HuH-7 (cell line): ENCODE results near the gene ITGB2.

Experiments used
- DNase-seq: peaks from one replicate; pipeline ENCODE4 v3.0.0; 2011; ENCODE audit warnings: low spot score

Gene ITGB2

GRCh38 chr21:44920694-44921604 is at the start of gene ITGB2:
Gene ITGB2 (minus strand): TSS chr21:44920899. CDS start chr21:44910782, 10,117 bp downstream.
- DNase-seq, result no peak

DNA sequence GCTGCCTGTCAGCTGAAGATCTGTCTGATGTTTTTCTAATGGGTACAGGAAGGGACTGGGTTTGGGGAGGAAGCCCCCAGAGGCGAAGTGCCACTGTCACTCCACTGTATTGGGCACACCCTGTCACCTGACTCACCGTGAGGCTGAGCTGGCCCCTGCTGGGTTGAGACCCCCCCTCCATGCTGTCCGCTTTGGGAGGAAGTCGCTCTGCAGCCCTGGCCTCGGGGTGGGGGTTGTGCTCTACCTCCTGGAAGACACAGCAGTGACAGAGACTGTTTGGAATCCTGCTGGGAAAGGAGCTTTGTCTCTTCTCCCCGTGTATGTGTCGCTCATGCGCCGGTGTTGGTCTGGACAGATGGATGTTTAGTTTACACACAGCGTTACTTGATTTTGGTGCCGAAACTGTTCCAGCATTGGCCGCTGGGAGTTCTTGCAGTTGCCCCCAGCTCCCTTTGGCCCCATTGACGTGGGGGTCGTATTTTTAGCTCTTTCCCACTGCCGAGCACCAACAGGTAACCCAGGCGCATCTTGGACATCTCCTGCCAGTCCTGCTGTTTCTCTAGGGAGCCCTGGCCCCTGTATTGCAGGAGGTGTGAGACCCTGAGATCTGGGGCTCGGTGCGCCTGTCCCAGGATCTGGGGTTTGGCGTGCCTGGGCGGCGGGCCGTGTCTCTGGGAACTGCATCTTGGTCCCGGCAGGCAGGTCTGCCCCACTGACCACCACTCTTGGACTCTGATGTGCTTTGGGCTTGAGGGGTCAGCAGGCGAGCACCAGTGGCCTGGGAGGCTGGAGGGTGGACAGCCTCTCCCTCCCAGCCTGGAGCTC is 49.4 kb upstream of the ITGB2 start:
- no peak for DNase-seq

DNA sequence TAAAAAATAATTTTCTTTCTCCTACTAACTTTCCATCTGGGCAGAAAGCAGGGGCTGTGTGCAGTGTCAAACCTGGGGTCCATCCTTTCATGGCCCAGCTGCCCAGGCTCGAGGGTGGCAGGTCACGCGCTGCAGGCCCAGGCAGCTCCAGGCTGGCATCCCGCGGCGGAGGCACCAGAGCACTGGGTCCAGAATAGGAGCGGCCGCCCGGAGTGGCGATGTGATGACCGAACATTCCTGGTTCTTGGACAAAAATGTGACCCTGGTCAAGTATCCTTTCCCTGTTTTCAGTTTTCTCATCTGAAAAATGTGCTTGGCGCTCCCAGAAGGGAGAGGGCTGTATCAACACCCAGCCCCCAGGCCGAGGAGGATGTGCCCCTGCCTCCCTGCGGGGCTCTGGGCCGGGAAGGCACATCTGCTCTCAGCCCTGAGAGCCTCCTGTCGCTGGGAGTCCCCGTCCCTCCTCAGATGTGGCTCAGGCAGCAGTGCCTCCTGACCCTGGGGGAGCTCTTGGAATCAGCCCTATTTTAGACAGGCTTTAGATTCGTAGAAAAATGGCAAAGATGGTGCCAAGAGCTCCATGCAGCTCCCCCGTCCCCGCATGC is 48.5 kb upstream of the ITGB2 start:
- DNase-seq, result no peak

DNA sequence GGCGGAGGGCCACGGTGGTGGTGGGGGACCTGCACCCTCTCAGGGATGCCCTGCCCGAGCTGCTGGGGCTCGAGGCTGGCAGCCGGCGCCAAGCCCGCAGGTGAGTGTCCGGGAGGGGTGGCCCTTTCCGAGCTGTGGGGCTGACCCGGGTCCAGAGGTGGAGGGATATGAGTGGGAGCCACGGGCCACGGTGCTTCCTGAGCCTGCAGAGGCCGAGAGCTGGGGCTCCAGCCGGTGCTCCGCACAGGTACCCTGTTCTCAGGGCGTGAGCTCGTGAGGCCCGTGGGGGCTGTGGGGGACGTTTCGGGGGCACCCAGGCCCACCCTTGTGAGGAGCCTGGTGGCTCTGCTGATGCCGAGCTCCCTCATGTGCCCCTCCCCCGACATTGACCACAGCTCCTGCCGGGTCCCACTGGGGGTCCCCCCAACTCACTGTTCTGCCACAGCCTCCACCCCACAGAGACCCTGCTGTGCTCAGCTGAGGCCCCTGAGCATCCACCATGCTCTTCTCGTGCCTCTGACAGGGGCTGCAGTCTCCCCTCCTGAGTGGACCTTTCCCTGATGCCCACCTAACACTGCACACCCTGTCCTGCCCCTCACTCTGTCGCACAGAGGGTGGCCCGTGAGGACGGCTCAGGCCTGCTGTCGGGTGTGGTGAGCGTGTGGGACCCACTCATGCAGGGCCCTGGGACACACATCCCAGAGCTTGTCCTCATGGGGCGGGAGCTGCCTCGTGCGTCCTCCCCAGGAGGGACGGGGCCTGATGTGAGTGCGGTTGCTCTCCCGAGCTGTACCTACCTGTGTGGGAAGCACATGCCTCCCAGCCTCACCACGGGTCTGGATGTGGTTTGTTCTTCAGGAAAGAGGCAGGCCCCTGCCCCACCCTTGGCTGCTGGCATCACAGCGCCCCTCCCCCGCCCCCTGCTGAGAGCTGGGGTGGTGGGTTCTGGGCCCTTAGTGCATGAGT is 46.7 kb upstream of the ITGB2 start:
- DNase-seq, result no peak

- DNase-seq, result no peak
These were observed 45.7 kb upstream of the ITGB2 start for GRCh38 chr21:44966135-44967081.

GRCh38 chr21:44965251-44966022 is 44.7 kb upstream of the ITGB2 start:
- DNase-seq, result no peak

DNA sequence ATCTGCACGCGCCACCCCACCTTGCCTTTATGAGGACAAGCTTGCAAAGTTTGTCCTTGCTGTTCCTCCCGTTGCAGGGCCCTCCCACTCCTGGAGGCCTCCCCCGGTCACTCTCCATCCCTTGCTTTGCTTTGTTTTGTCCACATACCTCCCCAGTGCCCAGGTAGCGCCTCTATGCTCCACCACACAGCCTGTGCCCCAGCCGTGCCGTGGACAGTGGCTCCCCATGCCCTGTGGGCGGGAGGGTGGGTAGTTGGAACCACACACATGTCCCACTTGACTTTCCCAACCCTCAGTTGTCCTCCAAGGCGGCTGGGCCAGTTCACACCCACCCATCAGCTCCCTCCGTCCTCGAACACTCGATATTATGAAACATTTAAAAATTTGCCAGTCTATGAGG is 43.7 kb upstream of the ITGB2 start:
- DNase-seq, result no peak

DNA sequence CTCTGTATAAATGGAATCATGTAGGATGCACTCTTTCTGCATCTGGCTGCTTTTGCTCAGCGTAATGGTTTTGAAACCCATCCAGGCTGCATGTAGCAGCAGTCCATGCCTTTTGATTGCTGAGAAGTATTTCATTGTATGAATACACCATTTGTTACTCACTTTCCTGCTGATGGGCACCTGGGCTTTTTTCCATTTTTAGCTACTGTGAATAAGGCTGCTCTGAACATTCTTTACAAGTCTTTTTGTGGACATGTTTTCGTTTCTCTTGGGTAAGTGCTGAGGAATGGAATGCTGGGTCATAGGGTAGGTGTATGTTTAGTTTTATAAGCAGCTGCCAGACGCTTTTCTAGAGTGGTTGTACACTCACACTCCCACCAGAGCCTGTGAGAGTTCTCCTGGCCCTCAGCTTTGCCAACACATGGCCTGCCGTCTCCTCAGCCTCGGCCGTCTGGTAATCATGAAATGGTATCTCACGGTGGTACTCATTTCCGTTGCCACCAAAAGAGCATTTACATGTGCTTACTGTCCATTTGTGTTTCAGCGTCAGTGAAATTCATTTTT is 41.8 kb upstream of the ITGB2 start:
- DNase-seq, result no peak

DNA sequence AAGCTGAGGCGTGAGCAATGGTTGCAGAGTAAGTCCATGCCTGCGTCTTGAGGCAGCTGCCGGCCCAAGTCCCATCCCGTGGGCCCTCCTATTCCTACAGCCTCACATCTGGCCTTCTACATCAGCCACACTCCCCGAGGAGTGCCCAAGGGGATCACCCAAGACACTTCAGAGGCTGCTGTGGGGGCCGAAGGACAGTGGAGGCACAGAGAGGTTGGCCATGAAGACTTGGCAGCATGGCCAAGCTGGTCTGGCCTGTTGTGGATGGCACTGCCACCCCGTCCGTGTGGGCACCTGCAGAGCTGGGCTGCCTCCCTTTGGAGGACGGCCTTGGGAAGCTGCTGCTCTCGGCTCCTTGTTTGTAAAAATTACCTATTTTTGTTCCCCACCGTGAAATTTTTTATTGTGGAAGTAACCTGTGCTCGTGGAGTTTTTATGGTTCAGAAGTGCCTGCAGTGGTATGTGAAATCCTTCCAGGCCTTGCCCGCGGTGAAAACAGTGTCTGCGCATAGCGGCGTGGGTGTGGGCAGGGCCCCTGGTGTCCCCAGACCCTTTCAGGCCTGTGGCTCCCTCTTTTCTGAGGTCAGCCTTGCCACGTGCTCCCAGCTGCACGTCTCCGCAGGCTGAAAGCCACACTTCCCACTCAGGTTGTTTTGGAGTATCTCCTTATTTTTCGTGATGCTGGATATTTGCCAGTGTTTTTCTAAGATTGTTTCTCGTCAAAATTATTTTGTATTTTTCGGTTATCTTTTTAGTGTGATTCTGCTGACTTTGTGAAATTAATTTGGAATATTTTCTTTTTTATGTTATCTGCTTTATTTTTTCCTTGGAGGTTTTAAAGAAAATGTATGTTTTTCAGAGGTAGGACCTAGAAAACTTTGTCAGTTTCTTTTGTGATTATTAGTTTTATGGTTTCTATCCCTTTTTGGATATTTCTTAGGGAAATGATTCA is 39.7 kb upstream of the ITGB2 start:
- DNase-seq, result no peak

GRCh38 chr21:44959376-44960091 is 38.8 kb upstream of the ITGB2 start:
- DNase-seq, result no peak

DNA sequence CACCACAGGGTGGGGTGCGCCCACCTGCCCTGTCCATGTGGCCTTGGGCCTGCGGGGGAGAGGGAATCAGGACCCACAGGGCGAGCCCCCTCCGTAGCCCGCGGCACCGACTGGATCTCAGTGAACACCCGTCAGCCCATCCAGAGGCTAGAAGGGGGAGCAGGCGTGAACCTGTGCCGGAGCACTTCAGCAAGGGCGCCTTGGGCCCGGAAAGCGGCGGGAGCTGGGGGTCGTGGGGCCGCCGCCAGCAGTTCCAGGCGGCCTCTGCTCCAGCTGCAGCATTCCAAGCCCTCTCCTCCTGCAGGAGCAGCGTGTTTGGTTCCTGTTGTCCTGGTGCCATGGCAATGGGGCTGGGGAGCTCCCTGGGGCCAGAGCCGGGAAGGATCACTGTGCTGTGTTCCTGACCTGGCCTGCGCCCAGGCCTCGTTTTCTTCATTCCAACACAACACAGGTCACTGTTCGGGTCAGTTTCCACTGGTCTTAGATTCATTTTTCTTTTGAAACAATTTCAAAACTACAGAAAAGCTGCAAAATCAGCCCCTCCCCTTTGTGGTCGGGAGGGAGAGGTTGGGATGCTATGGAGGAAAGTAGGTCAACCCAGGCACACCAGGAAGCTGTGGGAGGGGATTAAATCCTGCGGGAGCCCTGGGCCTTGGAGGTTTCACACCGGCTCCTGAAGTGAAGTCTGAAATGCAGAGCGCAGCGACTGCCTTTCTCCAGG is 37.9 kb upstream of the ITGB2 start:
- no peak for DNase-seq

DNA sequence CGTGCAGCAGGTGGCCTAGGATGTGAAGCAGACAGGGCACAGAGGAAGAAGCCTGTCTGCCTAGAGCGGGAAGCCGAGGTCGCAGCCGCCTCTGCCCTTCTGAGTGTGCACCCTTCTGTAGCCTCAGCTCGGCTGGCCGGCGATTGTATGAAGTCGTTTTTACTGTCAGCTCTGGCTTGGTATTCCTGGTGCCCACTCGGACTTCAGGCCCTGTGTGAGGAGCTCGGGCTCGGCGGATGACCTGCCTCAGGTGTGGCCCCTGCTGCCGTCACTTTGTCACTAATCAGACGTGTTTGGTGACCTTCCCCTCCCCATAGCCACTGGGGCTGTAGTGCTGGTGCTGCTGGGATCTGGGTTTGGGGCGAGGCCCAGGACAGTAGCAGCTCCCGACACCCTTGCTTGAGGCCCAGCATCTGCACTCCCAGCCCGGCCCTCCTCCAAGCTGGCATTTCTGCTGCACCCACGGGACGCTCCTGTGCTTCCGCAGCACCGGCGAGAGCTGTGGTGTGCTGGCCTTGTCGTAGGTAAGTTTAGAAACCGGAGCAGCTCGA is 37.3 kb upstream of the ITGB2 start:
- DNase-seq, result no peak

GRCh38 chr21:44957047-44957831 is 36.5 kb upstream of the ITGB2 start:
- no peak for DNase-seq

DNA sequence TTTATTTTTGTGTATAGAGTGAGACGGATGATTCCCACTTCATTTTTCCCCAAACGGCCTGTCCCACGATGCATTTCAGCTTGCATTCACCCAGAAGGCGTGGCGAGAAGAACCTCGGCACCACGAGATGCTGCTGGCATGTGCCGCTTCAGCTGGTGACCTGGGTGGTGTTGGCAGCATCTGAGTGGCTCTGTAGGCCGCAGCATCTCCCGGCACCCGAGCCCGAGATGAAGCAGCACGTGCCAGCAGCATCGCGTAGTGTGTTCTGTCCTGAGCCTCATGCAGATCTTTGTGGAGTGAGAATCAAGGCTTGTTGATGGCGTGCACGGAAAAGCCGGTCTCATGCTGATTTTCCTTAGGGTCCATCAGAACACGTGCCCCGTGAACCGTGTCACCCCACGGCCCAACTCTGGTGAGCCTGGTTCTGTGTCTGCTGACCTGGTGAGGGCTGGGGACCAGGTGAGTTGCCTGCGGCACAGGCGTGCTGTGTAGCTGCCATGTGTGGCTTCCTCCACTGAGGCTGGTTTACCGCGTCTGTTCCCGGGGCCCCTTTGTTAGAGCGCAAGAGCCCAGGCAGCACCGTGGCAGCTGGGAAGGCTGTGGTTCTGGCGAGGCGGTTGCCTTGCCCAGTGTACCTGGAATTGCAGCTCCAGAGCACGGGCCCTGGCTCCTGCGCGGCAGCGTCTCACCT is 35.8 kb upstream of the ITGB2 start:
- no peak for DNase-seq

DNA sequence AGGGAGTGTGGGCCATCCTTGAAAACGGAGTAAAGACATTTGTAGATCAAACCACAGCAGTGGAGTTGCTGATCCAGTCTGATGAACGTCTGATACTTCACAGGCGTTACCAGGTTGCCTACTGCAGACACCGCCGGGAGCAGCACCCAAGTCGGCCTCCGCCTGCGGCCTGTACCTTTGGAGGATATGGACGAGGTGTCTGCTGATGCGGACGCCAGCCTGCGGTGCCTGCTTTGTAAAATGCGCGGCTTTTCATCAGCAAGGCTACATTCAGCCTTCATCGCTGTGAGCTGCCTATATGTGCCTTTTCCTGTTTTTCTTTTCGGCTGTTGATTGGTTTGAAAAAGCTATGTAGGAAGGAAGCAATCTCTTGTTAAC is 35.1 kb upstream of the ITGB2 start:
- DNase-seq, result no peak
